Stimulated activated CD4-positive, alpha-beta T cell treated with anti-CD3 and anti-CD28 coated beads, Interleukin-15, amount 100 ng/mL, for 1 hour (primary cell): ENCODE data around the gene KCNJ12.

ENCODE experiments used
- DNase-seq, 2 donors: peaks; one replicate each; pipeline ENCODE4 v3.0.0-alpha.2; 2020; ENCODE audit warnings: low read depth in 1 of 2, low spot score in 1 of 2

Gene KCNJ12

DNA sequence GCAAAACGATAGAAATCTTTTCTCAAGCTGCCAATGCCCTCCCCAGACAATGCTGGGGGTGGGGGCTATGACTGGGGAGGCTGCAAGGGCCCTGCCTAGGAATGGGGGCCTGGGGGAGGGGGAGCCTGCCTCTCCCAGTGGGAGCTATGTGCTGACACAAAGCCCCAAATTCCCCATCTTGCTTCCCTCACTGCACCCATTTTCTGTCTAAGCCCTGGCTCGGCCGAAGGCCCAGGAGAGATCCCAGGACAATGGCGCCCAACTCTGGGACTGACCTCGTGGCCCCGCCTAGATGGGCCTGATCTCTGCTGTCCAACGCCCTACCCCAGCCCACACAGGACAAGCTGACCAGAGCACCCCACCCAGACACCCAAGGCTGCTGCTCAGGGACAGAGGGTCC, 11.1 kb upstream of the KCNJ12 start:
- no peak for DNase-seq

GRCh38 chr17:21368545-21369246, 7.5 kb upstream of the KCNJ12 start:
- DNase-seq, result no peak

DNA sequence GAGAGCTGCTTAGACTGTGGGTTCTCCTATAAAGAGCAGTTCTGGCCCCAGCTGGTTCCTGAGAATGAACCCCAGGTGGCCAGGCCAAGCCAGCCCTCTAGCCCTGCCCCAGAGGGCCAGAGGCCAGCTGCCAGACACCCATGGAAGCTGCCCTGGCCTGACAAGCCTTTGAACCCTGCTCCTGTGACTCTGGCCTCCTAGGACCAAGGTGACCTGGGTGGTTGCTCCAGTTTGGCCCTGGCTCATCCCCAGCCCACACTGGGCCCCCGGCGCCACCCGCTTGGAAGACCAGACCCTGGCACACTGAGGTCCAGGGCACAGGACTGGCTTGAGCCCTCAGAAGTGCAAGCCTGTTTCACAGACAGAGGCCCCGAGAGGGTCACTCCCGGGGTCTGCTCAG, 6.8 kb upstream of the KCNJ12 start:
- no peak for DNase-seq

DNA sequence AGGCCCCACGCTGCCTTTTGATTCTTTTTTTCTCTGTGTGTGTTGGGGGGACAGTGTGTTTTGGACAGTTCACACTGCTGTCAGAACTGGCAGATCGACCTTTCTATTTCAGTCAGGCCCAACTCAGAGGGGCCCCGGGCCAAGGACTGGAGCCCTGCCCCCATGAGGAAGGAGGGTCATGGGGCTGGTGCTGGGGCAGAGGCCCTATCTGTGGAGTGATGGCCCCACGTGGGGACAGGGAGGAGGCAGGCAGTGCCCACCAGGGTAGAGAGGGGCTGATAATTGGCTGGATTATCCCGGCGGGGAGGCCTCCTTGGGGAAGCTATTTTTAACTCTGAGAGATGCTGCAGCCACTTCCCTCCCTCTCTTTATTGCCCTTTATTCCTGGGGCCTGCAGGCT, 5.7 kb upstream of the KCNJ12 start:
- DNase-seq, result no peak

DNA sequence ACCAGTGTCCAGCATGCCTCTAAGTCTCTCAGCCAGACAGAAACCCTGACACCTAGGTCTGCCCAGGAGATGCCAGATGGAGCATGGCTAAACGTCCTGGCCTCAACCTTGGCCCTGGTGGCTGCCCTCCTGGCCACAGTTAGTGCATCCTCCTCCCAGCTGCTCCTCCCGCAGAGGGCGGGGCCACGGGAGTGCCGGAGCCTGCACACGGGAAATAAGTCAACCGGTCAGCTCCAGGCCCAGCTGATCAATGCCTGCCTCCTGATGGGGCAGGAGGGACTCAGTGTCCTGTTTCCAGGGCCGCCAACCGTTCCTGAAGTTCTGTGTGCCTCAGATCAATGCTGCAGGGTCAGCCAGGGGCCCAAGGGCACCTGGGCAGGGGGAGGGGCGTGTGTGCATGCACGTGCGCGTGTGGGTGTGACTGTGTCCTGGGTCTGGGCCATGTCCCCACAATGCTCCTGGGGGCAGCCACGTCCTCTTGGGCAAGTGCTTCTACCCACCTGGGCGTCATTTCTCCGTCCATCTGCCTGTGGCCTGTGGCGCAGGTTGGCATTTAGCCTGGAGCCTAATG, 4.6 kb upstream of the KCNJ12 start:
- DNase-seq, result no peak

DNA sequence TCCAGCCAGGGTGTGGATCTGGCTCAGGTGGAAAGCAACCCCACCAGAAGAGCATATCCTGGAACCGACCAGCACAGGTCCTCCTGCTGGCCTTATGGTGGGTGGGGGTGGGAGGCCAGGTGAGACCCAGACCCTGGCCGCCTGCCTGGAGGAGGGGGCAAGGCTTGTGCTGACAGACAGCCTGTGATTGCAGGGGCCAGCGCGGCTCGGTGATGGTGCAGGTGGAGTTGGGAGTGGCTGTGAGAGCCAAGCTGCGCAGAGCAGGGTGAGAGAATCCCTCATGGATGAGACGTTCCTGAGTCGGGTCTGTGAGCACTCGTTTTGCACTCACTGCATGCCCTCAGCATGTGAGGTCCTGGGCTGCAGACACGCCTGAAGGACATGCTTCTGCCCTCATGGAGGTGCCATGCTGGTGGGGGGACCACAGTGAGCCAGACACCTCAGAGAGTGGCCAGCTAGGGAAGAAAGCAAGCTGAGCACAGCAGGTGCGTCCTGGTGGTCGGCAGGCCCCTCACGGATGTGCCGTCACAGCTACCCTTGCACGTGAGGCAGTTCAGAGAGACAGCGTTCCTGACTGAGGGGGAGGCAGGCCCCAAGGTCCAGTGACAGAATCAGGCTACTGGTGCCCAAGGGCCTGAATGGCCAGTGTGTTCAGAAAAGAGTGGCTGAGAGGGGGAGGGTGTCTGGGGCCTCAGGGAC, 3.8 kb upstream of the KCNJ12 start:
- DNase-seq, result no peak

- DNase-seq, result no peak
Measured at GRCh38 chr17:21373036-21373435, 3.1 kb upstream of the KCNJ12 start.

DNA sequence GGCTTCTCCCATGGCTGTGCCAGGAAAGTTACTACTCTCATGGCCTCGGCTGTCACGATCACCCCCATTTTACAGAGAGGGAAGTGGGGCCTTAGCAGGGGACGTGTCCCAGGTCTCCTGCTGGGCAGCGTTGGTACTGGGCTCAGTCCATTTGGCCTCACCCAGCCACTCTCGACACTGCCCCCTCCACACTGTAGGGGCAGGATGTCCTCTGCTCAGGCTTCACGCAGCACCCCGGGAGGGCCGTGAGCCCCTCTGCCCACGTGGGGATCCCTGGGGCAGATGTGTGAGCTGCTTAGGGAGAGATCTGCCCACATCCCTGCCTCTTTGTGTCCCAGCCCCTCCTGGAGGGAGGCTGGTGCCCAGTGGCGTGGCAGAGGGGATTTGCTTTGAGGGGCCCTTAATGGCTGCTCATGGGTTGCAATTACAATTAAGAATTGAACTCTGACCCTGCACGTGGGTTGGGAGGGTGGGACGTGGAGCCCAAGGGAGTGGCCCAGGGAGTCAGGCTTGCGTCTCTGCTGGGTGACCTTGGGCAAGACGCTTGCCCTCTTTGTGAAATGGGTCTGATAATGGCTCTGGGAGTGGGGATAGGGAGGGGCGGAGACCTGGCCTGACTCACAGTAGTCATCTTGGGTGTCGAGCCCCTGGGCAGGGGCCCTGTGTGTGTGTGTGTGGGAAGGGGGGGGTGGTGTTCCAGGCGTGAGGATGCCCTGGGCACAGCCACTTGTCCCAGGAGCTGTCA, 2.3 kb upstream of the KCNJ12 start:
- DNase-seq, result no peak

- no peak for DNase-seq
Measured at GRCh38 chr17:21374441-21375161, 1.6 kb upstream of the KCNJ12 start.

DNA sequence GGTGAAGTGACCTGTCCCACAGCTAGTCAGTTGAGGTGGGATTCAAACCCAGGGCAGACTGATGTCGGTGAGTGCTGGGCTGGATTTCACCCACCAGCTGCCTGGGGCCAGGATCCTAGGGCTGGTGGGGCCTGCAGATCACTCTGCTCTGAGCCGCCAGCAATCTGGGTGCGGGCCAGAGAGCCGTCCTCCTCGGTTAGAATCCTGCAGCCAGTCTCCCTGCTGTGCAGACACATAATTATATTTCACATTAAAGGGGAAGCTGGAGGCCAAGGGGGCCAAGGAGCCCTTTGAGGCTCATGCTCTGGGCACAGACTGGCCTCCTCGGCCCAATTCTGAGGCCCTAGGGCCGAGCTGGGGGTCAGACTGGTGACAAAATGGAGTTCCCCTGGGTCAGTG, 996 bp upstream of the KCNJ12 start:
- no peak for DNase-seq

- no peak for DNase-seq
Measured at GRCh38 chr17:21375757-21376080, 438 bp upstream of the KCNJ12 start.

GRCh38 chr17:21376759-21377690, 868 bp downstream of the KCNJ12 start:
- DNase-seq, result no peak

- no peak for DNase-seq
Measured at GRCh38 chr17:21377705-21378396, 1.7 kb downstream of the KCNJ12 start.

DNA sequence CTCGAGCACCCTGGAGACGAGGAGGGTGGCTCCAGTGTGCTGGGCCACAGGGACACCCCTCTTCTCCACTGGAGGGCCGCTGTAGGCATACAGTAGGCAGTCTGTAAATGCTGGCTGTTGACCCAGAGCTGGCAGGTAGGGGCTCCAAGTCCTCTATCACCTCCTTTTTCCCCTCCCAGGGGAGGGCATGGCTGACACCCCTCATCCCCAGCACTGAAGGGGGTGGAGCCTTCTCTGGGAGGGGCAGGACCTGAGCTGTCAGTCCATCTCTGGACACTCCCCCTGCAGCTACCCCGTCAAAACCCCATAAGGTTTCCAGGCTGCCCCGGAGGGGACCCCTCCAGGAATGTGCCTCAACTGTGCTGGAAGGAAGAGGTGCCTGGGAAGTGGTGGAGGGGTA, 2.4 kb downstream of the KCNJ12 start:
- no peak for DNase-seq

DNA sequence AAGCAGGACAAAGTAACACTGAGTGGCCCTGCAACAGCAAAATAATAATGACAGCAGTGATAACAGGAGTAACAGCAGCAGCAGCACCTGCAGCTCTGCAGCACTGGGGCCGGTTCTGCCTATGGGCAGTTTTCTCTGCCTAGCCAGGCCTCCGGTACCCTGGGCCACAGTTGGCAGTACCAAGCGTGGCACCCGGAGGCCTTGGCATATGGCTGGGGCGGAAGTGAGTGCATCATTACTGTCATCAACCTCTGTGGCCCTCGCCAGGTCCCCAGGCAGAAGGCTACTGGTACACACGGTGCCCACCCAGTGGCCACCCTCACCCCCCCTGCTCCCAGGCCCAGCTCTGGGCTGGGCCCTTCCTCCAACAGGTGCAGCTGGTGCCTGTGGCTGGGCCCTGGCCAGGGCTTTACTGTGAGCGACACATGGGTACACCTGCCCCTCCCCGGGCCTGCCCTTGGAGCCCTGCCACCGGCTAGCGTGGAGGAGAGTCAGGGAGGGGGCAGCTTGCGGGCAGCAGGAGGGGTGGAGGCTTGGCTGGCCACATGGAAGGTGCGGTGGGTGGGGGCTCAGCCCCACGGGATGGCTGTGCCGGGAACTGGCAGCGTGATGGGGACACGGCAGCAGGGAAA, 3.0 kb downstream of the KCNJ12 start:
- DNase-seq, result no peak

DNA sequence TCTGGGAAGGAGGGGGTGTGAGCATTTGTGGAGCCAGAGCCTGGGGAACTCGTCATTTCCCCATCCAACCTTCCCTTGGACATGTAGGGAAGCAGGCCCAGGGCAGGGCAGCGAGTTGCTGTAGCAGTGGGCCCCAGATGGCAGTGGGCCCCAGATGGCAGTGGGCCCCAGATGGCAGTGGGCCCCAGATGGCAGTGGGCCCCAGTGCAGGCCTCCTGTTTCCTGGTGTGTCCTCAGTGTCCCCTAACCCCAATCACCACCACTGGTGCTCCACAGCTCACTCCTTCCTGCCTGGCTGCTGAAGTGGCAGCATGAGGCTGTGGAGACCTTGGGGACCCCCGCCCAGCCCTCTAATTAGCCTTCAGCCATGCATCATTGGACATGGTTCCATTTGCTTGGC, 4.5 kb downstream of the KCNJ12 start:
- no peak for DNase-seq

DNA sequence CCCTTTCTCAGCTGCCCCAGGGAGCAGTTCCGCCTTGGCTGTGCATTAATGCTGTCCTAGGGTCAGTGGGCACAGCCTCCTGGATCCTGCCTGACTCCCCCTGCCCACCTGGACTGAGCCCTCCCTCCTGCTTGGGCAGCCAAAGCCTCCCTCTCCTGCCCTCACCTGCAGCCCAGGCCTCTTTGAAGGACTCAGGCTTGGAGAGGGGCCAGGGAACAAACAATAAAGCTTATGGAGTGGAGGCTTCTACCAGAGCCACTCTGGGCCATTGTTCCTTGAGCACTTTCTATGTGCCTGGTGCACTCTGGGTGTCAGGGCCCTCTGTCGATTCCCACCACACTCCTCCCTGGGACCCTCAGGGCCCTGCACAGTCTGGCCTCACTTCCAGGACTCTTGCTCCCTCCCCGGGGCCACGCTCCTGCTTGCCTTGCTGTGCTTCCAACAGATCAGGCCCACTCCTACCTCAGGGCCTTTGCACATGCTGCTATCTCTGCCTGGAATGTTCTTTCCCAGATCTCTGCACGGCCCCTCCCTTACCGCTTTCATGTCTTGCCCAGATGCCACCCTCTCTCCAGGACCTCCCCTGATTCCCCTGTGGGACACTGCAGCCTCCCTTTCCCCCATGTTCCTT, 5.0 kb downstream of the KCNJ12 start:
- DNase-seq, result no peak

DNA sequence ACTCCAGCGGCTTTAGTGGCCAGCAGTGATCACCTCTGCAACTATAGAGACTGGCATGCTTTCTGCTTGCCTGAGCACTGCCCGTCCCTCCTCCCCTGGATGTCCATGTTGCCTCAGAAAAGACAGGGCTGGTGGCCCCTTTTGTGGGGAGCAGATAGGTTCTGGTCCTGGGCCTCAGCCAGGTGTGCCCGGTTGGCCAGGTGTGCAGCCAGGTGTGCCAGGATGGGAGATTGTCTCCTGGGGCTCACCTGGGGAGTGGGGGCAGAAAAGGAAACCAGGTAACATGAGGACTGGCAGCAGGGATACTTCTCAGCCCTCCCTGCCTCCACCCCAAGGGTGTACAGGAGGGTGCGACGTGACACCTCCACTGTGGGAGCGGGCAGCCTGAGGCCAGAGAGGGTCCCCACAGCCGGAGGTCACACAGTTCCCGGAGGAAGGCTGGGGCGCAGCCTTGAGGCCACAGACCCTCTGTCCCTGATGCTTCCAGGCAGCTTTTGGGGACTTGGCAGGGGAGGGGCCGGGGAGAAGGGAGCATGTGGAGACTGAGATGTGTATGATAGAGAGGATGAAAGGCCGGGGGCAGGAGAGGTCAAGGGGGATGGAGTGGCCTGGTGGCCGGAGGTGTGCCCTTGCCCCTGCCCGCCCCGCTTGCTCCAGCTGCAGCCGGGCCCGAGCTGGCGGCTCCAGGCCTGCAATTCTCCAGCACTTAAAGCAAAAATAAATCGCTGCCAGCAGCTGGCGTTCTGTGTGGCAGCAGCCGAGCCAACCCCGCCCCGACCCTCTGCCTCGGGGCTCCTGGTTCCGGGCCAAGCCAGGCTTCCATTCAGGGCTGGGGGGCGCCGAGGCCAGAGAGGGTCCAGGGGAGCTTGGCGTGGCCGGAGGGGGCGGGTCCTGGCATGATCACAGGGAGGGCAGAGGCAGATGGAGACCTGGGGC, 6.7 kb downstream of the KCNJ12 start:
- no peak for DNase-seq
